ENCODE results near the gene MYH3.

MYH3 gene

GRCh38 chr17:10621397-10621796, 35.7 kb downstream of the MYH3 start:
- TF ChIP-seq CTCF (IDR thresholded peaks at IDR 0.05; ENCODE audit: borderline replicate concordance, control extremely low read depth, extremely low read depth, insufficient read depth, missing control alignments) = no peak
- DNase-seq (ENCODE audit: low spot score) = no peak
- in situ Hi-C loops (cut with MboI; ENCODE audit: low sequenced_read_pairs, unreplicated experiment) = loop anchor here (25.0 kb wide), 1 partner anchor 659 kb away; no protein-coding TSS in a partner anchor

- no peak for DNase-seq (ENCODE audit: low spot score)
- no peak for TF ChIP-seq CTCF (IDR thresholded peaks at IDR 0.05; ENCODE audit: borderline replicate concordance, control extremely low read depth, extremely low read depth, insufficient read depth, missing control alignments)
- in situ Hi-C loops (cut with MboI; ENCODE audit: low sequenced_read_pairs, unreplicated experiment) = loop anchor here (25.0 kb wide), 1 partner anchor 659 kb away; no protein-coding TSS in a partner anchor
These were observed 36.3 kb downstream of the MYH3 start for GRCh38 chr17:10620823-10621222.

GRCh38 chr17:10618202-10618635, 38.9 kb downstream of the MYH3 start:
- peak; percentile 91 for TF ChIP-seq CTCF (IDR thresholded peaks at IDR 0.05; ENCODE audit: borderline replicate concordance, control extremely low read depth, extremely low read depth, insufficient read depth, missing control alignments)
- DNase-seq (ENCODE audit: low spot score) = peak; percentile 82
- in situ Hi-C loops (cut with MboI; ENCODE audit: low sequenced_read_pairs, unreplicated experiment) = loop anchor here (10.0 to 25.0 kb wide), 2 partner anchors 293 to 656 kb away; no protein-coding TSS in a partner anchor

GRCh38 chr17:10617120-10617505, 40.0 kb downstream of the MYH3 start:
- no peak for TF ChIP-seq CTCF (IDR thresholded peaks at IDR 0.05; ENCODE audit: borderline replicate concordance, control extremely low read depth, extremely low read depth, insufficient read depth, missing control alignments)
- DNase-seq (ENCODE audit: low spot score) = no peak
- in situ Hi-C loops (cut with MboI; ENCODE audit: low sequenced_read_pairs, unreplicated experiment) = loop anchor here (10.0 to 25.0 kb wide), 2 partner anchors 292 to 655 kb away; no protein-coding TSS in a partner anchor

- DNase-seq (ENCODE audit: low spot score) = peak; percentile 81
- in situ Hi-C loops (cut with MboI; ENCODE audit: low sequenced_read_pairs, unreplicated experiment) = loop anchor here (10.0 to 25.0 kb wide), 2 partner anchors 292 to 654 kb away; no protein-coding TSS in a partner anchor
- TF ChIP-seq CTCF (IDR thresholded peaks at IDR 0.05; ENCODE audit: borderline replicate concordance, control extremely low read depth, extremely low read depth, insufficient read depth, missing control alignments) = peak; percentile 97
These were observed 40.5 kb downstream of the MYH3 start for GRCh38 chr17:10616502-10617119.

GRCh38 chr17:10614536-10615155, 42.5 kb downstream of the MYH3 start:
- TF ChIP-seq CTCF (IDR thresholded peaks at IDR 0.05; ENCODE audit: borderline replicate concordance, control extremely low read depth, extremely low read depth, insufficient read depth, missing control alignments) = peak; percentile 68
- in situ Hi-C loops (cut with MboI; ENCODE audit: low sequenced_read_pairs, unreplicated experiment) = loop anchor here (10.0 to 25.0 kb wide), 2 partner anchors 290 to 652 kb away; no protein-coding TSS in a partner anchor
- peak; percentile 71 for DNase-seq (ENCODE audit: low spot score)
